ENCODE data around the gene OPCML. TPM values are rescaled to one million over a fixed set of nuclear protein-coding genes. Genes with fewer than 3 reads are reported as not detected.

Gene OPCML
- total RNA-seq, 2 donors from 2014 or later, result not detected

DNA sequence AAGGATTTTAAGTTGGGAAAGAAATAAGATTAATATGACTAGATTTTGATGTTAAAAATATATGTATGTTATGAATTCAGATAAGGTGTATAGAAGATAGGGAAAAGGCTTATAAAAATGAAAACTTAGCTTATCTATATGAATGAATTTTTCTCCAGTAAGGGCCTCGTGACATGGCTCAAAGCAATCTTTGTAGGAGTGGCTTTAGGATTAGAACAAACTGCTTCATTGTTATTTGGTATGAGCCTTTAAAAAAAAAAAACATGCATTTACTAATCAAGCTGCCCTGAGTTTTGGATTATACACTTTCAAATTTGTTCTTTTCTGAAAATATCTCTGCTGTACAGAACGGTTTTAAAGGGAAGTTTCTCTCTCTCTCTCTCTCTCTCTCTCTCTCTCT lies 905.9 kb downstream of the OPCML start:
- ATAC-seq (ENCODE audit: insufficient number of reproducible peaks, low FRiP score, low read depth) (no peak), DNase-seq (ENCODE audit: low spot score) (no peak)
- TF ChIP-seq, protein P1, sequence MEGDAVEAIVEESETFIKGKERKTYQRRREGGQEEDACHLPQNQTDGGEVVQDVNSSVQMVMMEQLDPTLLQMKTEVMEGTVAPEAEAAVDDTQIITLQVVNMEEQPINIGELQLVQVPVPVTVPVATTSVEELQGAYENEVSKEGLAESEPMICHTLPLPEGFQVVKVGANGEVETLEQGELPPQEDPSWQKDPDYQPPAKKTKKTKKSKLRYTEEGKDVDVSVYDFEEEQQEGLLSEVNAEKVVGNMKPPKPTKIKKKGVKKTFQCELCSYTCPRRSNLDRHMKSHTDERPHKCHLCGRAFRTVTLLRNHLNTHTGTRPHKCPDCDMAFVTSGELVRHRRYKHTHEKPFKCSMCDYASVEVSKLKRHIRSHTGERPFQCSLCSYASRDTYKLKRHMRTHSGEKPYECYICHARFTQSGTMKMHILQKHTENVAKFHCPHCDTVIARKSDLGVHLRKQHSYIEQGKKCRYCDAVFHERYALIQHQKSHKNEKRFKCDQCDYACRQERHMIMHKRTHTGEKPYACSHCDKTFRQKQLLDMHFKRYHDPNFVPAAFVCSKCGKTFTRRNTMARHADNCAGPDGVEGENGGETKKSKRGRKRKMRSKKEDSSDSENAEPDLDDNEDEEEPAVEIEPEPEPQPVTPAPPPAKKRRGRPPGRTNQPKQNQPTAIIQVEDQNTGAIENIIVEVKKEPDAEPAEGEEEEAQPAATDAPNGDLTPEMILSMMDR (IDR thresholded peaks at IDR 0.05), result no peak
- Histone ChIP-seq H3K4me3 (no peak overlapping the region), H3K4me1 (ENCODE audit: control insufficient read depth in 1 of 2, low read depth in 2 of 2) (no peaks in the 10 kb centered on the region), H3K9me3 (no peaks in the 10 kb centered on the region), H3K36me3 (no peaks in the 10 kb centered on the region), H3K27ac (no peak overlapping the region), H3K27me3 (replicated peaks; ENCODE audit: insufficient read depth) (no peaks in the 10 kb centered on the region)

DNA sequence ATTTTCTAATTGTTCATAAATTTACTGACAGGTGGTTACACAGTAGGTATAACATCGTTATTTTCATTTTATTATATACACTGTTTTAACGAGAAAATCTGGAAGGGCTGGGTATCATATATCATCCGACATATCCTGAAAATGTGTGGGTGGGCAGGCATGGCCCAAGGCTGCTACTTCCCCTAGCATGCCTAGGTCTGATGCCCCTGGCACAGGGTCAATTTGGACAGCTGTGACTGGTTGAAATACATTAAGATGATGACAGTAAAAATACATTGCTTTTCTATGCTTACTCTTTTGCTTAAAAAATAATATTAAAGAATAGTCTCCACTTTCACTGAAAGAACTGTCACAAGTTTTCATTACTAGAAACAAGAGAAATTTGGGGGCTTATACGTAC lies 908.8 kb downstream of the OPCML start:
- Histone ChIP-seq H3K4me3 (no peak overlapping the region), H3K4me1 (ENCODE audit: control insufficient read depth in 1 of 2, low read depth in 2 of 2) (no peaks in the 10 kb centered on the region), H3K27me3 (replicated peaks; ENCODE audit: insufficient read depth) (no peaks in the 10 kb centered on the region), H3K9me3 (no peaks in the 10 kb centered on the region), H3K36me3 (no peaks in the 10 kb centered on the region), H3K27ac (no peak overlapping the region)
- DNase-seq (ENCODE audit: low spot score) (no peak), ATAC-seq (ENCODE audit: insufficient number of reproducible peaks, low FRiP score, low read depth) (no peak)
- TF ChIP-seq, protein P1 (IDR thresholded peaks at IDR 0.05), result no peak

DNA sequence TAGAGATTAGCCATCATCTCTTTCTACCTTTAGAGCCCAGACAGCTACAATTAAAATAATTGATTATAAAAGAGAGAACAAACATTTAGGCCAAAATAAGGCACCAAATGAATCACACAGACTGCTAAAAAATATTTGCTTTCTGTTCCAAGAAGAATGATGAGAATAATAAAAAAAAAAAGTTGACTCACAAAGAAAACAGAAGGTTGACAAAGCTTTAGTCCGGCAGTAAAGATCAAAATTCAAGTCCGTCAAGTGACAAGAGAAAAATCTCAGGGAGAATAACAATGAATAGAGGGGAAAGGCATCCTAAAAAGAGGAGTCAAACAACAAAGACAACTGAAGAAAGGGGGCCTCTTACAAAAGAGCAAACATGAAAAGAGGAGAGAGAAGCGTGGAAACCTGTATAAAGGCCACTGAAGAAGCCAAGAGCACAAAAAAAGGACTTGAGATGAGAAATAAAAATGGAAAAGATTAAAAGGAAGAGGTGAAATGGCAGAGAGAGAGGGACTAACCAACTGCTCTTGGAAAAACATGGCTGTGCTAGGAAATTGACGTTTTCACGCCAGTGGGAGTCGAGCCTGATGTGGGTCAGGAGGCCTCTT lies 910.2 kb downstream of the OPCML start:
- Histone ChIP-seq H3K9me3 (no peaks in the 10 kb centered on the region), H3K27me3 (replicated peaks; ENCODE audit: insufficient read depth) (no peaks in the 10 kb centered on the region), H3K27ac (no peak overlapping the region), H3K36me3 (no peaks in the 10 kb centered on the region), H3K4me3 (no peak overlapping the region), H3K4me1 (ENCODE audit: control insufficient read depth in 1 of 2, low read depth in 2 of 2) (no peaks in the 10 kb centered on the region)
- no peak for ATAC-seq (ENCODE audit: insufficient number of reproducible peaks, low FRiP score, low read depth)
- TF ChIP-seq, protein P1 (IDR thresholded peaks at IDR 0.05), result no peak
- DNase-seq (ENCODE audit: low spot score), result no peak

DNA sequence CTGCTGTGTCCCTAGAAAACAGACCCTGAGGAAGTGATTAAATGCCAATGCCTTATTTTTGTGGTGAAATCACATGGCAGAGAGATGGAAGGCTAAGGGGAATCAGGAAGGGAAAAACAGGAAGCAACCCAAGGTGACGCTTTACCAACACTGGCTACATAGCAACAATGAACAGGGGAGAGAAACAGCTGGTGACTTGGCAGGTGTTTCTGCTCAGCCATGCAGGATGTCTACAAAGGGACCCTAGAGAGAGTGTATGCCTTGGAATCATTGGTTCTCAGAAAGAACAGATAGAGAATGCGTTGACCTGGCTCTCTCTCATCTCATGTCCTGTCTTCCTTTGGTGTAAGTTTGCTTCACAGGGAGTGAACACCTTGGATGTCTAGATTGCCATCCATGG lies 911.9 kb downstream of the OPCML start:
- Histone ChIP-seq H3K4me3 (no peak overlapping the region), H3K36me3 (no peaks in the 10 kb centered on the region), H3K27ac (no peak overlapping the region), H3K9me3 (no peaks in the 10 kb centered on the region), H3K27me3 (replicated peaks; ENCODE audit: insufficient read depth) (no peaks in the 10 kb centered on the region), H3K4me1 (ENCODE audit: control insufficient read depth in 1 of 2, low read depth in 2 of 2) (no peaks in the 10 kb centered on the region)
- TF ChIP-seq, protein P1 (IDR thresholded peaks at IDR 0.05), result no peak
- ATAC-seq (ENCODE audit: insufficient number of reproducible peaks, low FRiP score, low read depth) (no peak), DNase-seq (ENCODE audit: low spot score) (no peak)

DNA sequence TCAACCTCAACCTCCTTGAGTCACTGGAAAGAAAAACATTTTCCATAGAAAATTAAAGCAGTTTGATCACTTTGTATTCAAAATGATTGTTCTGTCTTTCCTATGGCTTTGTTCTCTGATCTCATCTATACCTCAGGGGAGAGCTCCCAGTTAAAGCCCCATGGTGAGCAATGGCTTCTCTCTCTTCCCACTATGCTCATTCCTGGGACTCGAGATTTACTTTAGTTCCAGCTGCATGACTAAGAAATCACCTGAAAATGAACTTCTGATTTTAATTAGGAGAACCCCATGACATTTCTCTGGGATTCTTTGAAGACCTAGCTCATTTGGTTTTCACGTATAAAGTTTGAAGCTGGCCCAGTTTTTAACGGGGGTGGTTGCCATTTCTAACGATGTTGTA lies 921.5 kb downstream of the OPCML start:
- no peak for ATAC-seq (ENCODE audit: insufficient number of reproducible peaks, low FRiP score, low read depth)

More for the DNA sequence above, 921.5 kb downstream of the OPCML start:
- Histone ChIP-seq H3K27me3 (replicated peaks; ENCODE audit: insufficient read depth) (no peaks in the 10 kb centered on the region), H3K4me3 (no peak overlapping the region), H3K27ac (no peak overlapping the region), H3K4me1 (ENCODE audit: control insufficient read depth in 1 of 2, low read depth in 2 of 2) (no peaks in the 10 kb centered on the region), H3K9me3 (no peaks in the 10 kb centered on the region), H3K36me3 (no peaks in the 10 kb centered on the region)
- DNase-seq (ENCODE audit: low spot score), result no peak
- TF ChIP-seq, protein P1 (IDR thresholded peaks at IDR 0.05), result no peak

Measured in thoracic aorta (tissue), 2 donors.